Loucy (cell line): ENCODE results near the gene SAMHD1.
A peak's percentile ranks its signal among the peaks of the same experiment; 100 is the strongest.

Experiments used
- H2AFZ ChIP-seq: fragments of 200-600 bp; sonication (generic); 2 replicates; pipeline ENCODE4 v1.6.0; 2016; ENCODE audit warnings: antibody characterized with exemption, mild to moderate bottlenecking, low read length, moderate library complexity
- H3F3A ChIP-seq: fragments of 200-600 bp; 2 replicates; pipeline ENCODE4 v1.6.0; 2016; ENCODE audit warnings: antibody characterized with exemption, low read depth, mild to moderate bottlenecking
- H3K27me3 ChIP-seq: fragments of 200-600 bp; sonication (generic); 2 replicates; pipeline ENCODE4 v1.6.1; 2014; ENCODE audit warnings: low read length, mild to moderate bottlenecking; ENCODE audit not compliant: insufficient read depth, poor library complexity, severe bottlenecking
- H3K36me3 ChIP-seq: fragments of 200-600 bp; sonication (generic); 2 replicates; pipeline ENCODE4 v1.6.1; 2016; ENCODE audit warnings: low read length; ENCODE audit not compliant: insufficient read depth
- H3K4me1 ChIP-seq: fragments of 200-600 bp; sonication (generic); 2 replicates; pipeline ENCODE4 v1.5.1; 2014; ENCODE audit warnings: low read length, mild to moderate bottlenecking; ENCODE audit not compliant: insufficient read depth, poor library complexity, severe bottlenecking
- H3K4me2 ChIP-seq: fragments of 200-600 bp; sonication (generic); 2 replicates; pipeline ENCODE4 v1.6.0; 2014; ENCODE audit warnings: antibody characterized with exemption, low read length, low read depth, mild to moderate bottlenecking; ENCODE audit not compliant: poor library complexity, severe bottlenecking
- H3K4me3 ChIP-seq: fragments of 200-600 bp; sonication (generic); 2 replicates; pipeline ENCODE4 v1.5.1; 2014; ENCODE audit warnings: low read length, mild to moderate bottlenecking, mixed read lengths; ENCODE audit not compliant: poor library complexity, severe bottlenecking
- H3K79me2 ChIP-seq: fragments of 200-600 bp; sonication (generic); 2 replicates; pipeline ENCODE4 v1.6.1; 2014; ENCODE audit warnings: low read length; ENCODE audit not compliant: insufficient read depth
- H3K9ac ChIP-seq: fragments of 200-600 bp; sonication (generic); 2 replicates; pipeline ENCODE4 v1.6.0; 2014; ENCODE audit warnings: mild to moderate bottlenecking, low read depth, low read length, moderate library complexity; ENCODE audit not compliant: poor library complexity, severe bottlenecking
- H3K9me2 ChIP-seq: fragments of 200-600 bp; sonication (generic); replicated peaks from 2 replicates; pipeline ENCODE4 v1.6.1; 2016; ENCODE audit warnings: low read depth, low read length, mixed read lengths
- H3K9me3 ChIP-seq: fragments of 200-600 bp; sonication (generic); 2 replicates; pipeline ENCODE4 v1.6.1; 2014; ENCODE audit warnings: mild to moderate bottlenecking, antibody characterized with exemption, low read length, low read depth; ENCODE audit not compliant: insufficient read depth
- H4K20me1 ChIP-seq: fragments of 200-600 bp; sonication (generic); 2 replicates; pipeline ENCODE4 v1.6.0; 2014; ENCODE audit warnings: antibody characterized with exemption, low read length, mild to moderate bottlenecking; ENCODE audit not compliant: insufficient read depth, poor library complexity, severe bottlenecking
- CTCF ChIP-seq: fragments of 200-600 bp; sonication (generic); conservative IDR thresholded peaks from 2 replicates; pipeline ENCODE4 v1.5.1; 2014; ENCODE audit warnings: mild to moderate bottlenecking, antibody characterized with exemption, low read length
- EZH2phosphoT487 ChIP-seq: fragments of 200-600 bp; IDR thresholded peaks from 2 replicates; pipeline ENCODE4 v1.6.1; 2018; ENCODE audit warnings: antibody characterized with exemption, mild to moderate bottlenecking, moderate library complexity, borderline replicate concordance

SAMHD1 gene

GRCh38 chr20:36974660-36975059 lies 23.2 kb upstream of the SAMHD1 start:
- Histone ChIP-seq H3K36me3 (no peaks in the 10 kb centered on the region), H3K27me3 (no peaks in the 10 kb centered on the region), H2AFZ (no peak overlapping the region), H3K4me3 (peak overlapping the region; percentile 59), H3K9me2 (no peaks in the 10 kb centered on the region), H3K79me2 (no peaks in the 10 kb centered on the region), H3K4me2 (peak overlapping the region; percentile 77), H3K9me3 (no peaks in the 10 kb centered on the region), H3F3A (peaks cover 8% of the 10 kb centered on the region; the same call in 1 of the 2 replicates), H3K4me1 (peaks cover 20% of the 10 kb centered on the region), H3K9ac (peak overlapping the region; percentile 42), H4K20me1 (no peaks in the 10 kb centered on the region)
- TF ChIP-seq CTCF, result no peak
- no peak for TF ChIP-seq EZH2phosphoT487

GRCh38 chr20:36971103-36971502 lies 19.6 kb upstream of the SAMHD1 start:
- H3K27me3 ChIP-seq, result no peaks in the 10 kb centered on the region
- H3K4me1 ChIP-seq, result peaks cover 29% of the 10 kb centered on the region
- no peak overlapping the region for H3K4me2 ChIP-seq
- H3K9me3 ChIP-seq, result no peaks in the 10 kb centered on the region
- no peak overlapping the region for H2AFZ ChIP-seq
- peaks cover 8% of the 10 kb centered on the region; the same call in 1 of the 2 replicates for H3F3A ChIP-seq
- no peaks in the 10 kb centered on the region for H3K9me2 ChIP-seq
- no peak for TF ChIP-seq EZH2phosphoT487
- no peak for TF ChIP-seq CTCF
- no peak overlapping the region for H3K9ac ChIP-seq
- no peaks in the 10 kb centered on the region for H4K20me1 ChIP-seq
- no peaks in the 10 kb centered on the region for H3K36me3 ChIP-seq
- H3K4me3 ChIP-seq, result no peak overlapping the region
- H3K79me2 ChIP-seq, result no peaks in the 10 kb centered on the region

- H3K4me1 ChIP-seq, result peaks cover 22% of the 10 kb centered on the region
- no peak overlapping the region for H3K4me2 ChIP-seq
- H3K36me3 ChIP-seq, result no peaks in the 10 kb centered on the region
- TF ChIP-seq CTCF, result no peak
- TF ChIP-seq EZH2phosphoT487, result no peak
- peaks cover under 1% of the 10 kb centered on the region; the same call in 1 of the 2 replicates for H3F3A ChIP-seq
- H3K4me3 ChIP-seq, result no peak overlapping the region
- no peak overlapping the region for H3K9ac ChIP-seq
- H3K9me3 ChIP-seq, result no peaks in the 10 kb centered on the region
- no peaks in the 10 kb centered on the region for H3K9me2 ChIP-seq
- no peaks in the 10 kb centered on the region for H3K27me3 ChIP-seq
- H2AFZ ChIP-seq, result peak overlapping the region; percentile 80
- H4K20me1 ChIP-seq, result no peaks in the 10 kb centered on the region
- H3K79me2 ChIP-seq, result no peaks in the 10 kb centered on the region
These were observed 18.1 kb upstream of the SAMHD1 start for GRCh38 chr20:36969478-36970186.
